ENCODE data around the gene NCBP1.
A peak's percentile ranks its signal among the peaks of the same experiment; 100 is the strongest.

- TF ChIP-seq CBX8 (IDR thresholded peaks at IDR 0.05): no peak
- peak; percentile 88 for TF ChIP-seq CTCF (IDR thresholded peaks at IDR 0.05)
- TF ChIP-seq MAX (IDR thresholded peaks at IDR 0.05): no peak
These were observed 18.1 kb upstream of the NCBP1 start for GRCh38 chr9:97615439-97616072.

Measured in A549 (cell line).